Ishikawa (cell line): ENCODE measurements around the gene PCYT1A.

ENCODE experiments used
- CEBPB ChIP-seq: IDR thresholded peaks from 2 replicates; pipeline ENCODE4 v1.6.1; 2012
- CREB1 ChIP-seq: IDR thresholded peaks from 2 replicates; pipeline ENCODE4 v1.6.1; 2012; ENCODE audit warnings: low read depth
- EGR1 ChIP-seq: IDR thresholded peaks from 2 replicates; pipeline ENCODE4 v1.6.1; 2012
- EP300 ChIP-seq: IDR thresholded peaks from 2 replicates; pipeline ENCODE4 v1.6.1; 2012; ENCODE audit warnings: borderline replicate concordance
- FOXM1 ChIP-seq: IDR thresholded peaks from 2 replicates; pipeline ENCODE4 v1.6.1; 2012; ENCODE audit warnings: low read depth, borderline replicate concordance
- NFIC ChIP-seq: IDR thresholded peaks from 2 replicates; pipeline ENCODE4 v1.6.1; 2012
- RAD21 ChIP-seq: IDR thresholded peaks from 2 replicates; pipeline ENCODE4 v1.6.1; 2012; ENCODE audit warnings: low read depth
- TAF1 ChIP-seq: IDR thresholded peaks from 2 replicates; pipeline ENCODE4 v1.6.1; 2012; ENCODE audit warnings: low read depth, mild to moderate bottlenecking
- TCF12 ChIP-seq: IDR thresholded peaks from 2 replicates; pipeline ENCODE4 v1.6.1; 2012; ENCODE audit warnings: low read depth
- TEAD4 ChIP-seq: IDR thresholded peaks from 2 replicates; pipeline ENCODE4 v1.6.1; 2012
- YY1 ChIP-seq: IDR thresholded peaks from 2 replicates; pipeline ENCODE4 v1.6.1; 2012; ENCODE audit warnings: low read depth
- ZBTB7A ChIP-seq: IDR thresholded peaks from 2 replicates; pipeline ENCODE4 v1.6.1; 2012; ENCODE audit warnings: low read depth
- TF ChIP-seq, protein P1 (sequence below): IDR thresholded peaks from 2 replicates; pipeline ENCODE4 v1.6.1; 2012
- TF ChIP-seq, protein P2 (sequence below): IDR thresholded peaks from 2 replicates; pipeline ENCODE4 v1.6.1; 2012
- TF ChIP-seq, protein P3 (sequence below): IDR thresholded peaks from 2 replicates; pipeline ENCODE4 v1.6.1; 2012; ENCODE audit warnings: low read depth, mild to moderate bottlenecking

Gene PCYT1A

DNA sequence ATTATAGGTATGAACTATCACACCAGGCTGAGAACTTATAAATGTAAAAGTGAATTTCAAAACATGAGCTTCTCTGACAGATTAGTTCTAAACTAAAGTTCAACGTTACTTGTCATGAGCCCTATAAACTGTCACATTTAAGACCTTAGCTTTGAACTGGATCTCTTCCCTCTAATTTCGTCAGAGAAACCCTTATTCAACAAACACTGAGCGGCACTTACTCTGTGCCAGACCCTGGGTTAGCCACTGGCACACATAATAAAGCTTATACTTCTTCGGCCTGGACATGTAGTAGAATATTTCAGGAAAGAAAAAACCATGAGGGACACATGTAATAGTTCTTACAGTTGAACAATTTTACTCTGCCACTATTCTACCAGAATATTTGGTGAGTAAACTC lies 5.6 kb downstream of the PCYT1A start:
- TF ChIP-seq, protein P1, sequence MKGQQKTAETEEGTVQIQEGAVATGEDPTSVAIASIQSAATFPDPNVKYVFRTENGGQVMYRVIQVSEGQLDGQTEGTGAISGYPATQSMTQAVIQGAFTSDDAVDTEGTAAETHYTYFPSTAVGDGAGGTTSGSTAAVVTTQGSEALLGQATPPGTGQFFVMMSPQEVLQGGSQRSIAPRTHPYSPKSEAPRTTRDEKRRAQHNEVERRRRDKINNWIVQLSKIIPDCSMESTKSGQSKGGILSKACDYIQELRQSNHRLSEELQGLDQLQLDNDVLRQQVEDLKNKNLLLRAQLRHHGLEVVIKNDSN, result no peak
- no peak for TF ChIP-seq EGR1
- no peak for TF ChIP-seq CREB1
- no peak for TF ChIP-seq EP300
- TF ChIP-seq YY1, result no peak
- no peak for TF ChIP-seq ZBTB7A

DNA sequence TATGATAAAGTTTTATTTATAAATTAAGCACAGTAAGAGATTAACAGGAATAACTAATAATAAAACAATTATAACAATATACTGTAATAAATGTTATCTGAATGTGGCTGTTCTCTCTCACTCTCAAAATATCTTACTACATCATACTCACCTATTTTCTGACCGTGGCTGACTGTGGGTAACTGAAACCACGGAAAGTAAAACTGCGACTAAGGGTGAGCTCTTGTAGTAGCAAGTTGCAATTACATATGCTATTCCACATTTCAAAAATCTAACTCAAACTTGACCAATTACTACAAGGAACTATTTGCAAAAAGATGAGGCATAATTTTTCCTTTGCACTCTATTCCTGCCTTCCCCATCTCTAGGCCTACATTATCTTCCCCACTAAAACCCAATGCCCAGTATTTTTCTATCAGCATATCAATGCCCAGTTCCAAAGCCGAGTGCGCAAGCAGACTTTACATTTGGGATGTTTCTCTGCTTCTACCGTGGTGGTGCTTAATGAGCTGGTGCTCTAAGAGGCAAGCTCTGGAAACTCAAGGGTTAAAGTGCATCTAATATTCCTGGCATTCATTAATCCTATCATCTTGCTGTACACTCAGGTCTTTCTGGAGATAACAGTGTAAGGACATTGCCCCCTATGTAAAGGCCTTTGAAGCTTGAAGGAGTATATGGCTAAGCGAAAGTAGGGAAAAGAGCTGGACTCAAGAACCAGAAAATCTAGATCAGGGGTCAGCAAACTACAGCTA lies 6.7 kb downstream of the PCYT1A start:
- TF ChIP-seq TAF1, result no peak
- no peak for TF ChIP-seq CEBPB
- TF ChIP-seq, protein P1, result no peak
- no peak for TF ChIP-seq EGR1
- TF ChIP-seq TEAD4, result no peak
- no peak for TF ChIP-seq EP300
- TF ChIP-seq, protein P2, sequence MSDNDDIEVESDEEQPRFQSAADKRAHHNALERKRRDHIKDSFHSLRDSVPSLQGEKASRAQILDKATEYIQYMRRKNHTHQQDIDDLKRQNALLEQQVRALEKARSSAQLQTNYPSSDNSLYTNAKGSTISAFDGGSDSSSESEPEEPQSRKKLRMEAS, result no peak
- no peak for TF ChIP-seq ZBTB7A
- no peak for TF ChIP-seq FOXM1
- TF ChIP-seq CREB1, result no peak
- no peak for TF ChIP-seq RAD21
- no peak for TF ChIP-seq TCF12
- TF ChIP-seq, protein P3, sequence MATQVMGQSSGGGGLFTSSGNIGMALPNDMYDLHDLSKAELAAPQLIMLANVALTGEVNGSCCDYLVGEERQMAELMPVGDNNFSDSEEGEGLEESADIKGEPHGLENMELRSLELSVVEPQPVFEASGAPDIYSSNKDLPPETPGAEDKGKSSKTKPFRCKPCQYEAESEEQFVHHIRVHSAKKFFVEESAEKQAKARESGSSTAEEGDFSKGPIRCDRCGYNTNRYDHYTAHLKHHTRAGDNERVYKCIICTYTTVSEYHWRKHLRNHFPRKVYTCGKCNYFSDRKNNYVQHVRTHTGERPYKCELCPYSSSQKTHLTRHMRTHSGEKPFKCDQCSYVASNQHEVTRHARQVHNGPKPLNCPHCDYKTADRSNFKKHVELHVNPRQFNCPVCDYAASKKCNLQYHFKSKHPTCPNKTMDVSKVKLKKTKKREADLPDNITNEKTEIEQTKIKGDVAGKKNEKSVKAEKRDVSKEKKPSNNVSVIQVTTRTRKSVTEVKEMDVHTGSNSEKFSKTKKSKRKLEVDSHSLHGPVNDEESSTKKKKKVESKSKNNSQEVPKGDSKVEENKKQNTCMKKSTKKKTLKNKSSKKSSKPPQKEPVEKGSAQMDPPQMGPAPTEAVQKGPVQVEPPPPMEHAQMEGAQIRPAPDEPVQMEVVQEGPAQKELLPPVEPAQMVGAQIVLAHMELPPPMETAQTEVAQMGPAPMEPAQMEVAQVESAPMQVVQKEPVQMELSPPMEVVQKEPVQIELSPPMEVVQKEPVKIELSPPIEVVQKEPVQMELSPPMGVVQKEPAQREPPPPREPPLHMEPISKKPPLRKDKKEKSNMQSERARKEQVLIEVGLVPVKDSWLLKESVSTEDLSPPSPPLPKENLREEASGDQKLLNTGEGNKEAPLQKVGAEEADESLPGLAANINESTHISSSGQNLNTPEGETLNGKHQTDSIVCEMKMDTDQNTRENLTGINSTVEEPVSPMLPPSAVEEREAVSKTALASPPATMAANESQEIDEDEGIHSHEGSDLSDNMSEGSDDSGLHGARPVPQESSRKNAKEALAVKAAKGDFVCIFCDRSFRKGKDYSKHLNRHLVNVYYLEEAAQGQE, result no peak

DNA sequence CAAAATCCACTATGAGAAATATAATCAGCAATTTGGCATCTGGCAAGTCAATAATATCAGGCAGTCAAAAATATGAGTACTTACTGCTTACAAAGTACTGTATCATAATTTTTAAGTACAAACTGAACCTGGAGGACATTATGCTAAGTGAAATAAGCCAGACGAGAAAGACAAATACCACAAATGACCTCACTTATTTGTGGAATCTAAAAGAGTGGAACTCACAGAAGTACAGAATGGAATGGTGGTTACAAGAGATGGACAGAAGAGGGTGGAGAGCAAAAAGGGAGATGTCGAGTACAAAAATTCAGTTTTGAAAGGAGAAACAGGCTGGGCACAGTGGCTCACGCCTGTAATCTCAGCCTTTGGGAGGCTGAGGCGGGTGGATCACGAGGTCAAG lies 12.4 kb downstream of the PCYT1A start:
- TF ChIP-seq TCF12 (no peak), RAD21 (no peak), TEAD4 (no peak), TAF1 (no peak), FOXM1 (no peak), CEBPB (no peak), EP300 (no peak), NFIC (no peak), CREB1 (no peak), YY1 (no peak), EGR1 (no peak)
- TF ChIP-seq, protein P2, result no peak
- TF ChIP-seq, protein P1, result no peak
- TF ChIP-seq, protein P3, result no peak

DNA sequence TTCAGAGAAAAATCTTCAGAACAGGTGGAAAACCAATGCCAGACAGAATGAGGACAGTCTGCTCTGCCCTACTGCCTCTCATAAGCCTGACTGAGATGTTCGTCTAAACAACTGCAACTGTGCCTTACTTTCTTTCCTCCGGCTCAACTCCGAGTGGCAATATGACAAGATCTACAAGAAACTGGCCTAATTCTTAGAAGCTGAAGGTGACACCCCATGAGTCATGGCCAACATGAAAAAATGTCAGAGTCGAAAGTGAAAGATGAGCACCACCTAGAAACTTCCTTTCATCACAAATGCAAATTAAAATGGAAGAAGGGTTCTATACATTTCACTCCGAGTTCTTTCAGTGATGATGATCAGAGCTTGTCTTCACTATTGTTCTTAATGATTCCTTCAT lies 12.9 kb downstream of the PCYT1A start:
- no peak for TF ChIP-seq EP300
- TF ChIP-seq, protein P3, result no peak
- no peak for TF ChIP-seq TAF1
- no peak for TF ChIP-seq TCF12
- no peak for TF ChIP-seq RAD21
